ENCODE measurements around the gene LSG1. TPM values are rescaled to one million over a fixed set of nuclear protein-coding genes. Genes with fewer than 3 reads are reported as not detected.

The LSG1 gene
- total and polyA plus RNA-seq, 2 of the 13 experiments (the other 11 are each of a cell fraction or from before 2014, with no cell fraction given), result 21.4 to 32.1 TPM

- TF ChIP-seq ZNF276 (CRISPR knock-in tag; IDR thresholded peaks at IDR 0.05; ENCODE audit: low read depth), result no peak
- TF ChIP-seq TBL1XR1 (IDR thresholded peaks at IDR 0.05; ENCODE audit: borderline replicate concordance, low read length, partially characterized antibody), result no peak
- TF ChIP-seq NR1H2 (CRISPR knock-in tag; IDR thresholded peaks at IDR 0.05; ENCODE audit: borderline replicate concordance, low read depth), result no peak
- TF ChIP-seq ZNF512 (CRISPR knock-in tag; IDR thresholded peaks at IDR 0.05), result no peak
Observed at GRCh38 chr3:194680888-194681615, 9.1 kb upstream of the LSG1 start (continued).

DNA sequence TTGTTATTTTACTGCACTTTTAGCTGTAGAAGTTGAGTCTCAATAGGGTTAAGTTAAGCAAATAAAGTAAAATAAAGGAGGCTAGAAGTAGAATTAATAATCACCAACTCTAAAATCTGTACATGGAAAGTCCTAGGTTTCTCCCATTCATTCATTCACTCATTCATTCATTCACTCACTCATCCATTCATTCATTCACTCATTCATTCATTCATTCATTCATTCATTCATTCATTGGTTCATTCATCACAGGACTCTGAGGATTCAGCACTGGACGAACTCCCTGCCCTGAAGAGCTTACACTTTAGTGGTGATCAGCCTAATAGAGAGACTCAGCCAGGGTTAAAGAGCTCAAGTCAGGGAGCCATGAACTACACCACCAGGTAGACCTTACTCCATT lies 4.5 kb upstream of the LSG1 start:
- in situ Hi-C loops (cut with HindIII; ENCODE audit: extremely low pct_ligation_motif_present, low pct_unique_long_range_greater_than_20kb), result no loop called here
- H3K4me3 ChIP-seq (replicated peaks in 1 of 3; ENCODE audit: insufficient read depth in 1 of 3, low read depth in 2 of 3, low read length in 3 of 3), result no peak overlapping the region
- no peak overlapping the region for H3K27ac ChIP-seq (ENCODE audit: extremely low read length, insufficient read depth, low read length)
- TF ChIP-seq ZNF24 (IDR thresholded peaks at IDR 0.05) (peak; percentile 92), SYNCRIP (IDR thresholded peaks at IDR 0.05; ENCODE audit: insufficient read depth, low read depth, low read length) (no peak), HNRNPUL1 (IDR thresholded peaks at IDR 0.05; ENCODE audit: low read depth, low read length) (no peak)
- H3K9ac ChIP-seq (ENCODE audit: insufficient read depth, low read depth, low read length), result no peak overlapping the region
- H4K20me1 ChIP-seq (ENCODE audit: insufficient read depth, low read length), result no peaks in the 10 kb centered on the region
- peaks cover 27% of the 10 kb centered on the region for H3K4me1 ChIP-seq (ENCODE audit: insufficient read depth, low read length)
- H3K79me2 ChIP-seq (ENCODE audit: insufficient read depth, low read length), result peaks cover 5% of the 10 kb centered on the region
- no TSS peak for BruUV-seq (replicated peaks)
- ChIA-PET POLR2A (no interaction called here), CTCF (ENCODE audit: low intra/inter-chr PET ratio, low total read pairs) (no interaction called here)
- no peaks in the 10 kb centered on the region for H3K9me3 ChIP-seq (ENCODE audit: low read length)
- no peak overlapping the region for H3K4me2 ChIP-seq (ENCODE audit: low read depth, low read length)
- 4% methylated on average over 1 of the region's 1 CpG for WGBS (ENCODE audit: low lambda C conversion rate)
- DNase-seq (ENCODE audit: low spot score) (no peak), FAIRE-seq (no peak), ATAC-seq (no peak)
- no peak overlapping the region for H2AFZ ChIP-seq (ENCODE audit: low read length)
- intact Hi-C loops (cut with micrococcal nuclease; ENCODE audit: unreplicated experiment), result no loop called here
- H3K27me3 ChIP-seq (ENCODE audit: control insufficient read depth in 1 of 2, insufficient read depth in 2 of 2, low read length in 2 of 2), result peaks cover 0 to 11% of the 10 kb centered on the region in 2 experiments; a peak in 1 of 5 replicates
- H3K36me3 ChIP-seq (replicated peaks in 1 of 2; ENCODE audit: control insufficient read depth in 1 of 2, insufficient read depth in 2 of 2, low read length in 2 of 2), result no peaks in the 10 kb centered on the region

All from HepG2 (cell line).